Activated CD4-positive, alpha-beta T cell treated with anti-CD3 and anti-CD28 coated beads for 36 hours (primary cell): ENCODE measurements around the gene LRRC40. TPM values are rescaled to one million over a fixed set of nuclear protein-coding genes. Genes with fewer than 3 reads are reported as not detected.
A peak's percentile ranks its signal among the peaks of the same experiment; 100 is the strongest.

Experiments
- ATAC-seq: fragments of 200-7000 bp; cut with Tn5 transposase; one replicate; pipeline ENCODE4 v1.10.0; 2021; ENCODE audit warnings: mild to moderate bottlenecking, moderate library complexity
- CTCF ChIA-PET: fragments of 350-600 bp; sonication (Branson Sonifier 250); formaldehyde crosslinking; loops from one replicate; lab custom pipeline; 2021; ENCODE audit warnings: antibody characterized with exemption; lab: Charles Lee
- POLR2A ChIA-PET: fragments of 350-600 bp; sonication (Branson Sonifier 250); formaldehyde crosslinking; loops from one replicate; lab custom pipeline; 2021; ENCODE audit warnings: antibody characterized with exemption, inconsistent platforms; lab: Charles Lee
- DNase-seq: peaks from one replicate; pipeline ENCODE4 v3.0.0-alpha.2; 2020
- H3K27ac Mint-ChIP-seq: one replicate; pipeline ENCODE4 v1.8.0; 2021; ENCODE audit warnings: mixed read lengths
- H3K27me3 Mint-ChIP-seq: one replicate; pipeline ENCODE4 v1.8.0; 2021; ENCODE audit warnings: mixed read lengths
- H3K36me3 Mint-ChIP-seq: one replicate; pipeline ENCODE4 v1.8.0; 2021; ENCODE audit warnings: low read depth, mixed read lengths
- H3K4me1 Mint-ChIP-seq: one replicate; pipeline ENCODE4 v1.8.0; 2021; ENCODE audit warnings: mixed read lengths
- H3K4me3 Mint-ChIP-seq: one replicate; pipeline ENCODE4 v1.8.0; 2021; ENCODE audit warnings: mild to moderate bottlenecking, moderate library complexity, mixed read lengths
- H3K9me3 Mint-ChIP-seq: one replicate; pipeline ENCODE4 v1.8.0; 2021; ENCODE audit warnings: low read depth, mixed read lengths
- intact Hi-C, 2 experiments: fragments of 100-400 bp; cut with DNase I in 1 of 2; cut with micrococcal nuclease in 1 of 2; formaldehyde crosslinking; loops; one replicate each; pipeline versions ENCODE4 v1.14.2 to v1.15.1; 2022 to 2024; cut with DNase I, micrococcal nuclease
- total RNA-seq, 2 experiments: library from RNA; stranded (reverse); gene quantifications; one replicate each; pipeline ENCODE4 v1.2.3, GENCODE V29; 2021

LRRC40 gene
- total RNA-seq, 2 experiments from 2014 or later: 23.2 to 26.4 TPM

DNA sequence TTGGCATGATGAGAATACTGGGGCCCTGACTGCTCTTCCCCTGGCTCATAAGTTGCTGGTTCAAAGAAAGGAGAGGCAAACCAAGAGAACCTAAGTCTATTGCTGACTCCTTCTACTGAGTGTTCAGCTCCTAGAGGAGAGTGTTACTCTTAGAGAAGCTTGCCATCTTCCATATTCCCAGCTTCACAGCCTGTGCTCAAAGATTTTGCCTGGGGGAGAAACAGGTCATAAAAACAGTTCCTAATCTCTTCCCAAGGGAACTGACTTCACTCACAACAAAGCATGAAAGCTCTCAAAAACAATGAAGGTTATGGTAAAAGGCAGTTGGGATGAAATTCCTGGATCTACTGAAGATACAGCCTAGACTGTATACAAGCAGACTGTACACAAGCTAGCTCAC, 37.1 kb downstream of the LRRC40 start:
- Mint-ChIP-seq H3K4me3 (no peak overlapping the region), H3K36me3 (peaks cover 17% of the 10 kb centered on the region), H3K27me3 (no peaks in the 10 kb centered on the region), H3K27ac (no peak overlapping the region), H3K9me3 (no peaks in the 10 kb centered on the region), H3K4me1 (peaks cover 11% of the 10 kb centered on the region)
- ChIA-PET CTCF (interaction anchor here (0.6 to 1.3 kb wide), 2 partner anchors 12 to 18 kb away, joined by 3 read pairs; no protein-coding TSS in a partner anchor), POLR2A (no interaction called here)
- intact Hi-C loops: no loop called here
- ATAC-seq (no peak), DNase-seq (no peak)

DNA sequence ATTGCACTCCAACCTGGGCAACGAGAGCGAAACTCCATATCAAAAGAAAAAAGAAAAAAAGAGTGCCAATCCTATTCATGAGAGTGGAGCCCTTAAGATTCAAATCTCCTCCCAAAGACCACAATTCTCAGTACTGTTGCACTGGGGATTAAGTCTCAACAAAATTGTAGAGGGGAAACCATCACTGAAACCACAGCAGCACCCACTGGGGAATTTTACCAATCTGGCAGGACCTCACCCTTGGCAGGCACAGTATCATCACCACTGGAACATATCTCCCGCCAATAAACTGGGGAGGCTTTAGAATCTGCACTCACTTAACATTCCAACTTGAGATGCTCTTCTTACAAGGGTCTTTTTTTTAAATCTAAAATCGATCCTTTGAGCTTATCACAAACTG, 41.0 kb downstream of the LRRC40 start:
- H3K27me3 Mint-ChIP-seq: no peaks in the 10 kb centered on the region
- peaks cover 19% of the 10 kb centered on the region for H3K36me3 Mint-ChIP-seq
- CTCF ChIA-PET: no interaction called here
- no peaks in the 10 kb centered on the region for H3K9me3 Mint-ChIP-seq
- H3K27ac Mint-ChIP-seq: no peak overlapping the region
- ATAC-seq (no peak), DNase-seq (no peak)
- no peak overlapping the region for H3K4me3 Mint-ChIP-seq
- POLR2A ChIA-PET: no interaction called here
- H3K4me1 Mint-ChIP-seq: peaks cover 3% of the 10 kb centered on the region
- intact Hi-C loops: no loop called here

DNA sequence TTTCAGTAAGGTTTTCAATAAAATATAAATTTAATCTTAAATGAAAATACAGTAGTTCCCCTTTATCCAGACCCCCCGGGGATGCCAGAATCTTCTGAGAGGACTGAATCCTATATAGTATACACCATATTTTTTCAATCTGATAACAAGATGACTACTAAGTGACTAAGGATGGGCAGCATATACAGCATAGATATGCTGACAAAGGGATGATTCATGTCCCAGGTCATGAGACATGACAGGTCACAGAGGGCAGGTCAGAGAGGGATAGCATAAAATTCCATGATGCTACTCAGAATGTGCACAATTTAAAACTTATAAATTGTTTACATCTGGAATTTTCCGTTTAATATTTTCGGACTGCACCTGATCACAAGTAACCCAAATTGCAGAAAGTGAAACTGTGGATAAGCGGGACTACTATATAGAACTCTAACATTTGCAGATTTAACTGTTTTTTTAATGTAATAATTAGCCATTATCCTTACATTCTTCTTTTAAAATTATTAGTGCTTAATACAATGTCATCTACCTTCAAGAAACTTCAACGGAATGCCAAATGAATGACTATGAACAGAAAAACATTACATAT, 48.8 kb downstream of the LRRC40 start:
- ATAC-seq (peak; percentile 92), DNase-seq (peak; percentile 10)
- ChIA-PET POLR2A (no interaction called here), CTCF (interaction anchor here (0.7 to 1.0 kb wide), 2 partner anchors 12 to 25 kb away, joined by 3 read pairs; no protein-coding TSS in a partner anchor)
- Mint-ChIP-seq H3K27me3 (no peaks in the 10 kb centered on the region), H3K36me3 (peaks cover 10% of the 10 kb centered on the region), H3K9me3 (no peaks in the 10 kb centered on the region), H3K4me3 (no peak overlapping the region), H3K27ac (no peak overlapping the region), H3K4me1 (no peaks in the 10 kb centered on the region)
- intact Hi-C loops: no loop called here

DNA sequence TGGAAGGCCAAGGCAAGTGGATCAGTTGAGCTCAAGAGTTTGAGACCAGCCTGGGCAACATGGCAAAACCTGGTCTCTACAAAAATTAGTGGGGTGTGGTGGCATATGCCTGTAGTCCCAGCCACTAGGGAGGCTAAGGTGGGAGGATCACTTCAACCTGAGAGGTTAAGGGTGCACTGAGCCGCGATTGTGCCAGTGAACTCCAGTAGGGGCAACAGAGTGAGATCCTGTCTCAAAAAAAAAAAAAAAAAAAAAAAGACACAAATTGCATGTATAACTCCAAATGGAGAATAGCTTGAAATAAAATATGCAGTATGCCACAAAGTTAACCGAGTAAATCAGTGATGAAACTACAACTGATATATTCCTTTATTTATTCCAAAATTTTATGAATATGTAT, 51.6 kb downstream of the LRRC40 start:
- intact Hi-C loops: no loop called here
- CTCF ChIA-PET: interaction anchor here (0.8 kb wide), 1 partner anchor 20 kb away, joined by 3 read pairs; no protein-coding TSS in a partner anchor
- no peaks in the 10 kb centered on the region for H3K27me3 Mint-ChIP-seq
- DNase-seq (peak; percentile 27), ATAC-seq (no peak)
- no peak overlapping the region for H3K27ac Mint-ChIP-seq
- H3K4me3 Mint-ChIP-seq: no peak overlapping the region
- no peaks in the 10 kb centered on the region for H3K9me3 Mint-ChIP-seq
- POLR2A ChIA-PET: no interaction called here
- H3K4me1 Mint-ChIP-seq: no peaks in the 10 kb centered on the region
- H3K36me3 Mint-ChIP-seq: peaks cover 6% of the 10 kb centered on the region

DNA sequence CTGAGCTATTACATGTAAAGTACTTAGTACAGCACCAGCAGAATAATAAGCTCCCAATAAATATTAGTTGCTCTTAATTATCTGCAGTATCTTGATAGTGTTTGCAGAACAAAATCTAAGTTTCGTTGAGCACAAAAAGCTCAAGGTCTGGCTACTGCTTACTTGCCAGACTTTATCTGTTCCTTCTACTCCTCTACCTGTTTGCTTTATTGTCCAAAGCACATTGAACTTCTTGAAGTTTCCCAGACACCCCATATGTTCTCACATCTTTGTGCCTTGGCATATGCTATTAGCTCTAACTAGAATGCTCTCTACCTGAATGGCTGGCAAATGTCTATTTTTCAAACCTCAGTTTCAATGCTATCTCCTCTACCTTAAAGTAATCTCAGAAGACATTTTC, 54.9 kb downstream of the LRRC40 start:
- Mint-ChIP-seq H3K27ac (no peak overlapping the region), H3K4me3 (no peak overlapping the region), H3K36me3 (peaks cover 15% of the 10 kb centered on the region), H3K4me1 (no peaks in the 10 kb centered on the region), H3K27me3 (no peaks in the 10 kb centered on the region), H3K9me3 (no peaks in the 10 kb centered on the region)
- CTCF ChIA-PET: interaction anchor here (0.8 to 1.7 kb wide), 3 partner anchors 11 to 18 kb away, joined by 3 to 4 read pairs (median 3); no protein-coding TSS in a partner anchor
- ATAC-seq (no peak), DNase-seq (no peak)
- intact Hi-C loops: no loop called here
- POLR2A ChIA-PET: no interaction called here

DNA sequence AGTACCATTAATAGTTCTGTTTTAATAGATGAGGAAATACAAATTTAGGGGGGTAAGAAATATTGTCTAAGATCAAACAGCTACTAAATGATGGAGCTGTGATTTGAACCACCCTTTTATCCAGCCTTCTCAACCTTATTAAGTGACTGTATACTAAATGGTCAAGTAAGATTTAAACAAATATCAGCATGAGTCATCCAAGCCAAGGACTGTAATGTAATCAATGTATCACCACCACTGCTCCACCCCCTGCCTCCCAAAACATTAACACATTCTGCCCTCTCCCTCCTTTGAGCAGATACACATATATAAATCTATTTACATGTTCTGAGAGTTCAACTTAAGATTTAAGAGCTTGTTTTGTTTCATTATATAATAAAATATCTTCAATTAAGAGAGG, 58.9 kb downstream of the LRRC40 start:
- ChIA-PET CTCF (interaction anchor here (0.9 kb wide), 1 partner anchor 8 kb away, joined by 3 read pairs; no protein-coding TSS in a partner anchor), POLR2A (no interaction called here)
- no peak for DNase-seq
- intact Hi-C loops: no loop called here
- Mint-ChIP-seq H3K4me1 (no peaks in the 10 kb centered on the region), H3K27me3 (no peaks in the 10 kb centered on the region), H3K36me3 (peaks cover 9% of the 10 kb centered on the region), H3K4me3 (no peak overlapping the region), H3K27ac (no peak overlapping the region), H3K9me3 (no peaks in the 10 kb centered on the region)
- ATAC-seq: no peak

DNA sequence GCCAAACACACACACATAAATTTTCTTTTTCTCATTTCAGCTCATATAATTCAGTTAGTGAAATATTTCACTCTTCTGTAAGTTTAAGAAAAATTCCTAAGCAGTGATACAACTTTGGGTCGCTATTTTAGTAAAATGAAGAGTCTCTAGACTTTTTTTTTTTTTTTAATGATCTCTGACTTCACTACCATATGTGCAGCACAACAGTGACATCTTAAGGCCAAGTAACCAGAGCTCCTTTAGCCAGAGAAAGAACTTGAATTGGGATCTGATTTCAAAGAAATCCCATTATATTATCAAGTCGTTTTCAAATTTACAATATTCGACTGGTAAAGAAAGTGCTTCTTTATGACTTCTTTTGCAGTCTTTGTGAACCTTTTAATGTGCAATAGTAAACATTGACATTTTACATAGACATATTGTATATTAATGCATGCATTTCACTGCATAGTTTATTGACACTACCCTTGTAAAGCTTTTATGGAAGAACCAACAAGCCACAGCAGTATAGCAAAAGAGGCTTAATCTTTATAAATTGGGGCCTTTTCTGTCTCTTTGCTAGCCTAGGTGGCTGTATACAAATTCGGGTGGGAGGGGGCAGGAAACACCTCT, 62.2 kb downstream of the LRRC40 start:
- POLR2A ChIA-PET: no interaction called here
- ATAC-seq (no peak), DNase-seq (no peak)
- CTCF ChIA-PET: interaction anchor here (0.6 to 1.4 kb wide), 3 partner anchors 10 to 44 kb away, joined by 3 to 4 read pairs (median 4); no protein-coding TSS in a partner anchor
- H3K27me3 Mint-ChIP-seq: no peaks in the 10 kb centered on the region
- intact Hi-C loops: no loop called here
- no peaks in the 10 kb centered on the region for H3K9me3 Mint-ChIP-seq
- peaks cover 6% of the 10 kb centered on the region for H3K36me3 Mint-ChIP-seq
- H3K4me1 Mint-ChIP-seq: no peaks in the 10 kb centered on the region
- H3K27ac Mint-ChIP-seq: no peak overlapping the region
- H3K4me3 Mint-ChIP-seq: no peak overlapping the region

DNA sequence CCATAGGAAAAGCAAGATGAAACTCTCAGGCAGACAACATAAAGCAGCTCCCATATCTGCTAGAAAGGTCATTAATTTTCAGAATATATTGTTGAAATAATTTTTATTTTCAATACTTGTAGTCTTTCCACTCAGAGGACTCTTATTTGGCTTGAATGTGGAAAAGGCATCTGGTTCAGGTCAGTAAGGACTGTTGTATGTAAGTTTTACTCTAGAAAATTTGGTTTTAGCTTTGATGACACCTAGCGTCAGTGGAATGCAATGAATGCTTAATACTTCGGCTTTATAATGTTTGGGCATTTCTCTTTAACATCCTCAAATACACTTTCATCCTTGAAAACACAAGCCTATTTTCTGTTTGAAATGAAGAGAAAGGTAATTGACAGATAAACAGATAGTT, 63.3 kb downstream of the LRRC40 start:
- Mint-ChIP-seq H3K36me3 (peaks cover 2% of the 10 kb centered on the region), H3K4me1 (no peaks in the 10 kb centered on the region), H3K27ac (no peak overlapping the region), H3K9me3 (no peaks in the 10 kb centered on the region), H3K4me3 (no peak overlapping the region), H3K27me3 (no peaks in the 10 kb centered on the region)
- no peak for ATAC-seq
- ChIA-PET POLR2A (no interaction called here), CTCF (interaction anchor here (1.5 to 1.7 kb wide), 2 partner anchors 9 to 12 kb away, joined by 4 to 7 read pairs; no protein-coding TSS in a partner anchor)
- DNase-seq: no peak
- intact Hi-C loops: no loop called here

DNA sequence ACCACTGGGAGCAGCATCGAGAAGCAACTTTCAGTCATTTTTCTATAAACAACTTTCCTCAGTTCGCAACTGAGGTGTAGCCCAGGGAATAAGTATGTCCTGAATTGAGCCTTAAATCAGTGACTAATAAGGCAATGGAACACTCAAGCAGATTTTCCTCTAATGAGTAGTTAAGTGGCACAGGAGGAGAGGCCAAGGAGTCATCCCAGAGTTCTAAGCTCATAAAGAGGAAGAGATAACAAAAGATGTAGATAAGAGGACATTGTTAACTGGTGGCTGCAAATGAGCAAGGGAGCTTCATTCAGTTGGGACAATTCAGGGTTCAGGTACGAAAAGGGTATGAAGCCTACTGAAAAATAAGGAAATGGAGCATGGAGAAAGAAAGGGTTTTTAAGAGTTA, 64.5 kb downstream of the LRRC40 start:
- Mint-ChIP-seq H3K36me3 (no peaks in the 10 kb centered on the region), H3K4me1 (no peaks in the 10 kb centered on the region), H3K4me3 (no peak overlapping the region)

DNA sequence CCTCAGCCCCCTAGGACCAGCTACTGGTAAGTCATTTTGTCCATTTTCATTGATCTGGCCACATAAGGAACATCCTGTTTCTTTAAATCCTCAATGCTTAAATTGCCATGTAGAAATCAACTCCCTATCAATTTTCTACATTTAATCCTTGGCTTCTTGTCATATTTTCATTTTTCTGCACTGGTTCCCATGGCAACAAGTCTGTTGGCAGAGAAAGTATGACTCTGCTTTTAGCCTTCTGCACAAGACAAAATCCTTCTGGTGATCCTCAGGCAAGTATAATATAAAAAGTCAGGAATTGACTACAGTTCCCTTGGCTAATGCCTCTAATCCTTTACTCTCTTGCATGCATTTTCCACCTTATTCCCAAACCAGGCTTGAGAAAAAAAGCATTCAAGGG, 65.0 kb downstream of the LRRC40 start:
- no peaks in the 10 kb centered on the region for H3K27me3 Mint-ChIP-seq
- ATAC-seq (no peak), DNase-seq (no peak)
- no peaks in the 10 kb centered on the region for H3K36me3 Mint-ChIP-seq
- intact Hi-C loops: no loop called here
- no peaks in the 10 kb centered on the region for H3K9me3 Mint-ChIP-seq
- H3K4me3 Mint-ChIP-seq: no peak overlapping the region
- POLR2A ChIA-PET: no interaction called here
- H3K4me1 Mint-ChIP-seq: no peaks in the 10 kb centered on the region
- CTCF ChIA-PET: no interaction called here
- H3K27ac Mint-ChIP-seq: no peak overlapping the region

More for the DNA sequence above, 64.5 kb downstream of the LRRC40 start:
- POLR2A ChIA-PET: no interaction called here
- H3K27me3 Mint-ChIP-seq: no peaks in the 10 kb centered on the region
- H3K27ac Mint-ChIP-seq: no peak overlapping the region
- DNase-seq (no peak), ATAC-seq (no peak)
- CTCF ChIA-PET: interaction anchor here (1.5 to 1.7 kb wide), 2 partner anchors 7 to 10 kb away, joined by 4 to 7 read pairs; no protein-coding TSS in a partner anchor
- intact Hi-C loops: no loop called here
- H3K9me3 Mint-ChIP-seq: no peaks in the 10 kb centered on the region

DNA sequence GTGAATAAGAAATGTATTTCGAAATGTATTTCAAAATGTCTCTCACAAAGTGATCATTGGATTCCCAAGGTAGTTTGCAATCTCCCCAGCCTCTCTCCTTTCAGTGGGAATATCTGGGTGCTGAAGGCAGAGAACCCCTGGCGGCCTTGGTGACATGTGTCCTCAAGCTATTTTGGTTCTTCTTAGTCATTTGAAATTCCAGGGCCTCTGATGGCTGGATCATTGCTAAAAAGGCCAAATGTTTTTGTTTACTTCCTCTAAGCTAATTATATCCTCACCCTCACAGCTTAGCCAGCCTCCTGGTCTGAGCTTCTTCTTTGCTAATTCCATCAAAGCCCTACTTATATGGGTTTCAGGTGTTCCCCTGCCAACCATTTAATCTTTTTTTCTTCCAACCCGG, 71.2 kb downstream of the LRRC40 start:
- Mint-ChIP-seq H3K36me3 (no peaks in the 10 kb centered on the region), H3K27me3 (no peaks in the 10 kb centered on the region), H3K4me1 (no peaks in the 10 kb centered on the region), H3K27ac (no peak overlapping the region), H3K9me3 (no peaks in the 10 kb centered on the region), H3K4me3 (no peak overlapping the region)
- no peak for ATAC-seq
- no peak for DNase-seq
- ChIA-PET POLR2A (no interaction called here), CTCF (interaction anchor here (0.7 to 2.2 kb wide), 6 partner anchors 9 to 378 kb away, joined by 3 to 10 read pairs (median 4); no protein-coding TSS in a partner anchor)
- intact Hi-C loops: loop anchor here in 1 of 2 experiments (5.0 kb wide), 1 partner anchor 913 kb away; the partner anchor contains the start of gene PTGER3

DNA sequence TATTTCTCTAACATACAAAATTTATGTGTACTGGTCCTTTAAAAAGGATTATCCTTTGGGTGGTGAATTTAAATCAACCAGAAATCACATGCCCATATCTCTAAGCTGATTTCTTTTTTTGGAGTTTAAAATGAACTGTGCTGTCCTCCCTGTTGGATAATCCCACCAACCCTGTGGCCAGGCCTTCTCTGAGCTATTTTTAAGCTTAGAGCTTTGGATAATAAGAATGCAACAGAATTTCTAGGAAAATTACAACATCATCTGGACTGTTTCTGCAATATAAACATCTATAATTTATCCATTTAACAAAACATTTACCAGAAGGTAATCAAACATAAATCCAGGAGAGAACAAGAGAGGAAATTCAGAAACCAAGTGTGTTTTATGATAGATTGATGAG, 88.3 kb downstream of the LRRC40 start:
- DNase-seq: no peak
- H3K27ac Mint-ChIP-seq: no peak overlapping the region
- H3K9me3 Mint-ChIP-seq: no peaks in the 10 kb centered on the region
- ATAC-seq: no peak
- peaks cover 8% of the 10 kb centered on the region for H3K27me3 Mint-ChIP-seq
- no peaks in the 10 kb centered on the region for H3K36me3 Mint-ChIP-seq
- ChIA-PET POLR2A (no interaction called here), CTCF (interaction anchor here (0.6 kb wide), 1 partner anchor 278 kb away, joined by 3 read pairs; no protein-coding TSS in a partner anchor)
- intact Hi-C loops: no loop called here
- H3K4me1 Mint-ChIP-seq: no peaks in the 10 kb centered on the region
- H3K4me3 Mint-ChIP-seq: no peak overlapping the region
